ENCODE measurements around the gene JAK1.

DNA sequence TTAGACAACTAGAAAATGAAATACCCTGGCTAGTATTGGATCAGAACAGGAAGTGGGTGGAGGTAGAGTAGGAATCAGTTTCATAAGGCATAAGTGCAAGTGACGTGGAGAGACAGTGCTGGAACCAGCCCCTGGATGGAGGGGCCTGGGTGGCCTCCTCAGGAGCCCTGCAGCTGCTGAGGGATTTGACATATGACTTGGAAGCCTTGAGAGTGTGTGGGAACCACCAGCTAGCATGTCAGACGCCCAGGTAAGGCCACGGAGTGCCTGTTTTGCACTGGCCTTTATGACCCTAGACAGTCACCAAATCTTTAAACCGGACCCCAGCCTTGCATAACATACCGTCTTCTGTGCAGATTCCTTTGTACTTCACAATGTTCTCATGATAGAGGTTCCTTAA lies 127.1 kb downstream of the JAK1 start:
- TF ChIP-seq, protein P1, sequence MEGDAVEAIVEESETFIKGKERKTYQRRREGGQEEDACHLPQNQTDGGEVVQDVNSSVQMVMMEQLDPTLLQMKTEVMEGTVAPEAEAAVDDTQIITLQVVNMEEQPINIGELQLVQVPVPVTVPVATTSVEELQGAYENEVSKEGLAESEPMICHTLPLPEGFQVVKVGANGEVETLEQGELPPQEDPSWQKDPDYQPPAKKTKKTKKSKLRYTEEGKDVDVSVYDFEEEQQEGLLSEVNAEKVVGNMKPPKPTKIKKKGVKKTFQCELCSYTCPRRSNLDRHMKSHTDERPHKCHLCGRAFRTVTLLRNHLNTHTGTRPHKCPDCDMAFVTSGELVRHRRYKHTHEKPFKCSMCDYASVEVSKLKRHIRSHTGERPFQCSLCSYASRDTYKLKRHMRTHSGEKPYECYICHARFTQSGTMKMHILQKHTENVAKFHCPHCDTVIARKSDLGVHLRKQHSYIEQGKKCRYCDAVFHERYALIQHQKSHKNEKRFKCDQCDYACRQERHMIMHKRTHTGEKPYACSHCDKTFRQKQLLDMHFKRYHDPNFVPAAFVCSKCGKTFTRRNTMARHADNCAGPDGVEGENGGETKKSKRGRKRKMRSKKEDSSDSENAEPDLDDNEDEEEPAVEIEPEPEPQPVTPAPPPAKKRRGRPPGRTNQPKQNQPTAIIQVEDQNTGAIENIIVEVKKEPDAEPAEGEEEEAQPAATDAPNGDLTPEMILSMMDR (conservative IDR thresholded peaks at IDR 0.05; ENCODE audit: low read depth, low read length), result no peak
- no peak for TF ChIP-seq EZH2 (IDR thresholded peaks at IDR 0.05; ENCODE audit: low read length, unreplicated experiment)
- no peak for TF ChIP-seq EZH2phosphoT487 (IDR thresholded peaks at IDR 0.05; ENCODE audit: borderline replicate concordance, low read length)

Measured in PC-3 (cell line).